ENCODE data around the gene ZNF317. TPM values are rescaled to one million over a fixed set of nuclear protein-coding genes. Genes with fewer than 3 reads are reported as not detected.
"Not testable (repeated sequence)": the region's sequence is repeated elsewhere in the genome, so short reads cannot be mapped to it uniquely, and the experiment has no call there.

The ZNF317 gene
- total and polyA plus RNA-seq, 12 donors = 18.3 to 69.7 (median 28.1) TPM

- intact Hi-C loops (cut with DNase I) = no loop called here
- TF ChIP-seq CTCF (IDR thresholded peaks at IDR 0.05) (no peak), POLR2A (IDR thresholded peaks at IDR 0.05) (no peak)
- Histone ChIP-seq H3K27ac (no peak within 1 kb of the TSS), H3K9me3 (replicated peaks in 1 of 3) (no peaks in the 10 kb centered on the region), H3K36me3 (replicated peaks in 1 of 2) (no peaks in the 10 kb centered on the region), H3K27me3 (no peaks in the 10 kb centered on the region), H3K4me1 (replicated peaks in 1 of 2) (no peaks in the 10 kb centered on the region), H3K4me3 (no peak within 1 kb of the TSS)
- WGBS, 4 donors = 57 to 70% (median 64%) methylated on average over 4 of the region's 4 CpGs
- no peak for DNase-seq
Measured at GRCh38 chr19:9178901-9179300, 38.7 kb downstream of the ZNF317 start, which contains the start of gene OR7D2. Gene OR7D2, plus strand, starts transcription at chr19:9178979. Its CDS starts 6,803 bp downstream, at chr19:9185782.

DNA sequence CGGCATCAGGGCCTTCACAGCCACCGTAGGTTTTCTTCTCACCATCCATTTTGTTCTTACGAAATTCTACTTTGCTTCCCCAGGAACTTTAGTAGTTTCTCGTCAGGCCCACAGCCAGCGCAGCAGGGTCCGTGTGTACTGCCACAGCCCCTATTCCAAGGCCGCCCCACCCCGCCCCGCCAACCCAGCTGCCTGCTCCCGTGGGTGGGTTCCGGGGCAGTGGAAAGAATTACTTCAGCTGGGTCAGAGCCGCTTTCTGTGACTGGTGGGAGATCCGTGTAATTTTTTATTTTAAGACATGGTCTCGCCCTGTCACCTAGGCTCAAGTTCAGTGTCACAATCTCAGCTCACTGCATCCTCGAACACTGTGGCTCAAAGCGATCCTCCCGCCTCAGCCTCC, 42.8 kb downstream of the ZNF317 start:
- Histone ChIP-seq H3K4me3 (no peak overlapping the region), H3K9me3 (replicated peaks in 1 of 3) (no peaks in the 10 kb centered on the region), H3K27me3 (no peaks in the 10 kb centered on the region), H3K27ac (no peak overlapping the region), H3K36me3 (replicated peaks in 1 of 2) (no peaks in the 10 kb centered on the region), H3K4me1 (replicated peaks in 1 of 2) (no peaks in the 10 kb centered on the region)
- intact Hi-C loops (cut with DNase I) = no loop called here
- no peak for DNase-seq
- TF ChIP-seq POLR2A (IDR thresholded peaks at IDR 0.05) (no peak), CTCF (IDR thresholded peaks at IDR 0.05) (no peak)
- WGBS, 4 donors = 90 to 93% (median 91%) methylated on average over 17 of the region's 17 CpGs

GRCh38 chr19:9187191-9187590, 47.0 kb downstream of the ZNF317 start:
- Histone ChIP-seq H3K36me3 (replicated peaks in 1 of 2) (no peaks in the 10 kb centered on the region), H3K9me3 (replicated peaks in 1 of 3) (no peaks in the 10 kb centered on the region), H3K27me3 (no peaks in the 10 kb centered on the region), H3K27ac (no peak overlapping the region), H3K4me3 (no peak overlapping the region), H3K4me1 (replicated peaks in 1 of 2) (no peaks in the 10 kb centered on the region)
- DNase-seq = no peak
- intact Hi-C loops (cut with DNase I) = no loop called here
- WGBS, 4 donors = 65 to 86% (median 80%) methylated on average over 6 of the region's 6 CpGs
- TF ChIP-seq CTCF (IDR thresholded peaks at IDR 0.05) (no peak), POLR2A (IDR thresholded peaks at IDR 0.05) (no peak)

GRCh38 chr19:9189535-9189934, 49.3 kb downstream of the ZNF317 start:
- H3K4me3 ChIP-seq = no peak overlapping the region
- DNase-seq = no peak
- no peaks in the 10 kb centered on the region for H3K36me3 ChIP-seq (replicated peaks in 1 of 2)
- no peak for TF ChIP-seq POLR2A (IDR thresholded peaks at IDR 0.05)
- TF ChIP-seq CTCF (IDR thresholded peaks at IDR 0.05) = no peak
- H3K4me1 ChIP-seq (replicated peaks in 1 of 2) = no peaks in the 10 kb centered on the region
- no peaks in the 10 kb centered on the region for H3K27me3 ChIP-seq
- H3K9me3 ChIP-seq (replicated peaks in 1 of 3) = no peaks in the 10 kb centered on the region
- intact Hi-C loops (cut with DNase I) = no loop called here
- WGBS, 4 donors = 62 to 74% (median 66%) methylated on average over 7 of the region's 7 CpGs
- H3K27ac ChIP-seq = no peak overlapping the region

DNA sequence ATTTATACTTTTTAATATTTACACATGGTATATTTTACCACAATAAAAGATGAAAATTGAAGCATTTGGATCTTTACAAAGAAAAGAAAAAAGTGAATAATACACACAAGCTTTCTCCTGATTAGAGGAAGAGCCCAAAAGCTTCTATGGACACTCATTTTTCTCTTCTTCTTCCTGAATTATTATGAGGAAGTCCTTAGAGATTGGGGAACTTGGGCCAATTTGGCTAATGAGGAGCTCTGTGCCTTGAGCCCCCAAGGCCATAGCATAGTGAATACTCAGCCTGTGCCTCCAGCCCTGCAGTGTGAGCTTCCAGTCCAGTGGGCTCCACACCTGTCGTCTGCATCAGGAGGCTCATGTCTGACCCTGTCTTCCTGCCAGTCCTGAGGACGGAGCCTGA, 57.8 kb downstream of the ZNF317 start:
- WGBS, 4 donors = 56 to 66% (median 57%) methylated on average over 1 to 2 of the region's 2 CpGs
- intact Hi-C loops (cut with DNase I); H3K4me3 ChIP-seq; H3K36me3 ChIP-seq (replicated peaks in 1 of 2); H3K4me1 ChIP-seq (replicated peaks in 1 of 2); H3K9me3 ChIP-seq (replicated peaks in 1 of 3); H3K27ac ChIP-seq; DNase-seq; H3K27me3 ChIP-seq: not testable (repeated sequence)

Measured in adrenal gland (tissue), 12 donors.